GM19395 (cell line): ENCODE measurements around the gene FTCDNL1.
A peak's percentile ranks its signal among the peaks of the same experiment; 100 is the strongest.

Experiments
- ATAC-seq: cut with Tn5 transposase; IDR thresholded peaks from one replicate; pipeline ENCODE4 v1.9.1; 2021; ENCODE audit warnings: mild to moderate bottlenecking, moderate library complexity; ENCODE audit not compliant: unreplicated experiment

Gene FTCDNL1

GRCh38 chr2:199850718-199851500 is at the start of gene FTCDNL1:
Gene FTCDNL1, minus strand, starts transcription at chr2:199851192. Its CDS starts 2,230 bp downstream, at chr2:199848962.
- ATAC-seq = peak; percentile 97

GRCh38 chr2:199896617-199897016 is 45.6 kb upstream of the FTCDNL1 start:
- no peak for ATAC-seq

- no peak for ATAC-seq
These were observed 44.4 kb upstream of the FTCDNL1 start for GRCh38 chr2:199895406-199895805.

- no peak for ATAC-seq
These were observed 32.7 kb upstream of the FTCDNL1 start for GRCh38 chr2:199883474-199884212.

- no peak for ATAC-seq
These were observed 31.7 kb upstream of the FTCDNL1 start for GRCh38 chr2:199882667-199883066.

GRCh38 chr2:199875400-199875799 is 24.4 kb upstream of the FTCDNL1 start:
- ATAC-seq = no peak

- no peak for ATAC-seq
These were observed 23.2 kb upstream of the FTCDNL1 start for GRCh38 chr2:199874209-199874608.

- ATAC-seq = no peak
These were observed 19.6 kb upstream of the FTCDNL1 start for GRCh38 chr2:199870581-199870980.

GRCh38 chr2:199869653-199870052 is 18.7 kb upstream of the FTCDNL1 start:
- no peak for ATAC-seq

GRCh38 chr2:199869227-199869541 is 18.2 kb upstream of the FTCDNL1 start:
- no peak for ATAC-seq

GRCh38 chr2:199868431-199869226 is 17.6 kb upstream of the FTCDNL1 start:
- ATAC-seq = no peak

- no peak for ATAC-seq
These were observed 14.9 kb upstream of the FTCDNL1 start for GRCh38 chr2:199865905-199866304.

GRCh38 chr2:199862788-199863187 is 11.8 kb upstream of the FTCDNL1 start:
- ATAC-seq = no peak

- no peak for ATAC-seq
These were observed 10.3 kb upstream of the FTCDNL1 start for GRCh38 chr2:199861132-199861774.

GRCh38 chr2:199855812-199856211 is 4.8 kb upstream of the FTCDNL1 start:
- ATAC-seq = no peak

GRCh38 chr2:199851883-199852282 is 891 bp upstream of the FTCDNL1 start:
- no peak for ATAC-seq

- no peak for ATAC-seq
These were observed 464 bp upstream of the FTCDNL1 start for GRCh38 chr2:199851501-199851810.

GRCh38 chr2:199850218-199850717 is 724 bp downstream of the FTCDNL1 start:
- ATAC-seq = no peak

- no peak for ATAC-seq
These were observed 2.4 kb downstream of the FTCDNL1 start for GRCh38 chr2:199848389-199849130.

- ATAC-seq = no peak
These were observed 3.7 kb downstream of the FTCDNL1 start for GRCh38 chr2:199847181-199847864.
